ENCODE results near the gene PCDHGA11.
"Not testable (repeated sequence)": the region's sequence is repeated elsewhere in the genome, so short reads cannot be mapped to it uniquely, and the experiment has no call there.

The PCDHGA11 gene

DNA sequence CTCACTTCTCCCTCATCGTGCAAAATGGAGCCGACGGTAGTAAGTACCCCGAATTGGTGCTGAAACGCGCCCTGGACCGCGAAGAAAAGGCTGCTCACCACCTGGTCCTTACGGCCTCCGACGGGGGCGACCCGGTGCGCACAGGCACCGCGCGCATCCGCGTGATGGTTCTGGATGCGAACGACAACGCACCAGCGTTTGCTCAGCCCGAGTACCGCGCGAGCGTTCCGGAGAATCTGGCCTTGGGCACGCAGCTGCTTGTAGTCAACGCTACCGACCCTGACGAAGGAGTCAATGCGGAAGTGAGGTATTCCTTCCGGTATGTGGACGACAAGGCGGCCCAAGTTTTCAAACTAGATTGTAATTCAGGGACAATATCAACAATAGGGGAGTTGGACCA, 10.4 kb downstream of the PCDHGA11 start:
- no peak for DNase-seq (ENCODE audit: low read depth in 2 of 2)

DNA sequence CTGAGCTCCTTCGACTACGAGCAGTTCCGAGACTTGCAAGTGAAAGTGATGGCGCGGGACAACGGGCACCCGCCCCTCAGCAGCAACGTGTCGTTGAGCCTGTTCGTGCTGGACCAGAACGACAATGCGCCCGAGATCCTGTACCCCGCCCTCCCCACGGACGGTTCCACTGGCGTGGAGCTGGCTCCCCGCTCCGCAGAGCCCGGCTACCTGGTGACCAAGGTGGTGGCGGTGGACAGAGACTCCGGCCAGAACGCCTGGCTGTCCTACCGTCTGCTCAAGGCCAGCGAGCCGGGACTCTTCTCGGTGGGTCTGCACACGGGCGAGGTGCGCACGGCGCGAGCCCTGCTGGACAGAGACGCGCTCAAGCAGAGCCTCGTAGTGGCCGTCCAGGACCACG, 11.5 kb downstream of the PCDHGA11 start:
- DNase-seq (ENCODE audit: low read depth in 2 of 2): not testable (repeated sequence)

DNA sequence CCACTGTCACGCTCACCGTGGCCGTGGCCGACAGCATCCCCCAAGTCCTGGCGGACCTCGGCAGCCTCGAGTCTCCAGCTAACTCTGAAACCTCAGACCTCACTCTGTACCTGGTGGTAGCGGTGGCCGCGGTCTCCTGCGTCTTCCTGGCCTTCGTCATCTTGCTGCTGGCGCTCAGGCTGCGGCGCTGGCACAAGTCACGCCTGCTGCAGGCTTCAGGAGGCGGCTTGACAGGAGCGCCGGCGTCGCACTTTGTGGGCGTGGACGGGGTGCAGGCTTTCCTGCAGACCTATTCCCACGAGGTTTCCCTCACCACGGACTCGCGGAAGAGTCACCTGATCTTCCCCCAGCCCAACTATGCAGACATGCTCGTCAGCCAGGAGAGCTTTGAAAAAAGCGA, 11.9 kb downstream of the PCDHGA11 start:
- not testable (repeated sequence) for DNase-seq (ENCODE audit: low read depth in 2 of 2)

DNA sequence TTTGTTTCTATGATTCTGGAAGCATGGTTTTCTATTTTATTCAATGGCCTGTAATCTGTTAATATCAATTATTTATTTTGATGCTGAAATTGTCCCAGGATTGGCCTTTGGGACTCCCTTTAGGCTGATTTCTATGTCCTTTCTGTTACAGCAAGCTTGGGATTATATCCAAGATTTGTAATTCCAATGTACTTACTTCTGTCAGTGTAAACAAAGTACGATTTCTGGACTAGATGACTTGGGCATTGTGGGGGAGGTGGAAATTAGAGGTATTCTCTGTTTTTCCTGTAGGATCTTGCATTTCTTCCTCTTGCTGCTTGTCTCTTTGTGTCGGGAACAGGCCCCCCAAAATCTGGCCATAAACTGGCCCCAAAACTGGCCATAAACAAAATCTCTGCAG, 13.2 kb downstream of the PCDHGA11 start:
- DNase-seq (ENCODE audit: low read depth in 2 of 2): no peak

DNA sequence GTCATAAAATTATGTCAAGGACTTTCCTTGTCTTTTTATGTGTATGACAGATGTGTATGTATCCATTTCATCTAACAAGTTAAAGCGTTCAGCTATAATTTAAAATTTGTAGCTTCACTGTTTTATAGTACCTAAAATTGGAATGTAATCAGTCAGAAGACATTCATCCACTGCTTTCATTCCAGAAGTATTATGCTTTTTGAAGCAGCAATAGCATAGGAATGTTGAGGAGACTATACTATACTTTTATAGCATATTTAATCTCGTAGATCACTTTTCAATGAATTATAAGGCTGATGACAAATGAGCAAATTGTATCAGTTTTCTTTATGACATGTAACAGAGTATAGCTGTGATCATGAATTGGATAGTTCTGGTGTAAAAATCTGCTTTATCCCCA, 16.4 kb downstream of the PCDHGA11 start:
- DNase-seq (ENCODE audit: low read depth in 2 of 2): no peak

DNA sequence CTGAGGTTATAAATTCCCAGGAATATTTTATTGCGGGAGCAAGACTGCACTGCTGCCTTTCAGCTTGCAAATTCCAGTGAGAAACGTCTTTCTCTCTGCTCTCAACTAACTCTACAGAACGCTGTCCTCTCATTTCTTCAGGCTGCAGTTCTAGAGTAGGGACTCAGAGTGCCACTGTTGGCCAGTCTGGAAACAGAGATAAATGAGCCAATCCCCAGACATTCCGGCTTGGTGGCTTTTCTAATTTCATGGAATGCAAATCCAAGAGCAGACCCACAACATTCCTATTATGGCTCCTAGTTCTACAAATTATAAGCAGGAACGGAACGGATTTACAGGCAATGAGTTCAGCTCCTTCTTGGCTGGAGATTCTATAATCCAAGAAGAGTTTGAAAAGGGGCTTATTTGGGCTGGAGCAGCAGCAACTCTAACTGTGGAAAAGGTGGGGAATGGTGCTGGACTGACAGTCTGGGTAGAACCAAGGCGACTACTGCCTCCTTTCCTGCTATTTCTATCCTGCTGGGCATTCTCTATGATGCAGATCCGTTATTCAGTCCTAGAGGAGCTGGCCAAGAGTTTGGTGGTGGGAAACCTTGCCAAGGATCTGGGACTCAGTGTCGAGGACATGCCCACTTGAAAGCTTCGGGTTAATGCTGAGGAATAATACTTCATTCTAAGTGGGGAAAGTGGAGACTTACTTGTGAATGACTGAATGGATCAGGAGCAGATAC, 18.7 kb downstream of the PCDHGA11 start:
- no peak for DNase-seq (ENCODE audit: low read depth in 2 of 2)

DNA sequence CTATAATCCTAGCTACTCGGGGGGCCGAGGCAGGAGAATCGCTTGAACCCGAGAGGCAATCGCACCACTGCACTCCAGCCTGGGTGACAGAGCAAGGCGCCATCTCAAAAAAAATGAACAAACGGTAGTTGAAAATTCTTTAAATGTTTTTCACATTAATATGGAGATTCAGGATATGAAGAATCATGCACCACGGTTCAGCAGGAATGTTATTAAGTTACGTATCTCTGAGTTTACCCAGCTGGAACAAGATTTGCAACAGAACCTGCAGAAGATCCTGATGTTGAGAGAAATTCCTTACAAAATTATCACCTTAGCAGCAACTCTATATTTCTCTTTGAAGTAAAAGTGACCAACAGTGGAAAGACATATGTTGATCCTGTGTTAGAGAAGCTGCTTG, 19.5 kb downstream of the PCDHGA11 start:
- no peak for DNase-seq (ENCODE audit: low read depth in 2 of 2)

DNA sequence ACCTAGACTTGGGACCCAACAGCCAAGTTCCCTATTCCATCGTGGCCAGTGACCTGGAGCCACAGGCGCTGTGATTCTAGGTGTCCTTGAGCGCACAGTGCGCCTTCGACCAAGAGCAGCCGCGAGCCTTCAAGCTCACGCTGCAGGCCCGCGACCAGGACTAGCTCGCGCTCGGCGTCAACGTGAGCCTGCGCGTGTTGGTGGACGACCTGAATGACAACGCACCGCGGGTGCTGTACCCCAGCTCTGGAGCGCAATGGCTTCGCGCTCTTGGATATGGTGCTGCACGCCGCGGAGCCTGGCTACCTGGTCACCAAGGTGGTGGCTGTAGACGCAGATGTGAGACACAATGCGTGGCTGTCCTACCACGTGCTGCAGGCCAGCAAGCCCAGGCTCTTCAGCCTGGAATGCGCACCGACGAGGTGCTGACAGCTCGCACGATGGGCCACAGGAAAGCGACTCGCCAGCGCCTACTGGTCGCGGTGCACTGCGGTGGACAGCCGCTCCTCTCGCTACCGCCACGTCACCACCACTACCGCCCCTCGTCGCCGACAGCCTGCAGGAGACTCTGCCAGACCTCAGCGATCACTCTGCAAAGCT, 20.8 kb downstream of the PCDHGA11 start:
- DNase-seq (ENCODE audit: low read depth in 2 of 2): no peak

DNA sequence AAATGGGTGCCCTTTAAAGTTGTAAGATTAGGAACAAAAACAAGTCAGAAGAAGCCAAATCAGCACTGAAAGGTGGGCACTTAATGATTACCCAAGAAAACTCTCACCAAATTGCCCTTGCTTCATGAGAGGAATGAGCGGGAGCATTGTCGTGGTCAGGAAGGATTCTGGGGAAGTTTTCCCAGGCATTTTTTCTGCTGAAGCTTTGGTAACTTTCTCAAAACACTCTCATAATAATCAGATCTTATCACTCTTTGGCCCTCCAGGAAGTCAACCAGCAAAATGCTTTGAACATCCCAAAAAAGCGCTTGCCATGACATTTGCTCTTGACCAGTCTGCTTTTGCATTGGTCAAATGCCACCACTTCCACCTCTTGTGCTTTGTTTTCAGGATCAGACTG, 44.5 kb downstream of the PCDHGA11 start:
- no peak for DNase-seq (ENCODE audit: low read depth in 2 of 2)

Measured in fibroblast of skin of left biceps (primary cell).